GM12891 (cell line): Measurements from ENCODE around the gene PLD1.
"Not testable (repeated sequence)": the region's sequence is repeated elsewhere in the genome, so short reads cannot be mapped to it uniquely, and the experiment has no call there.

Experiments
- DNase-seq: peaks from one replicate; pipeline ENCODE4 v3.0.0; 2011; ENCODE audit warnings: low spot score; ENCODE audit not compliant: insufficient read length
- FAIRE-seq: peaks from 2 replicates; lab custom pipeline; 2011; peaks lifted over from hg19 to GRCh38; lab: Jason Lieb, UNC
- PAX5 ChIP-seq: IDR thresholded peaks from 2 replicates; pipeline ENCODE4 v1.6.1; 2011; ENCODE audit warnings: low read length, moderate library complexity, mild to moderate bottlenecking; ENCODE audit not compliant: insufficient read depth, severe bottlenecking
- POLR2A ChIP-seq: IDR thresholded peaks from 2 replicates; pipeline ENCODE4 v1.6.1; 2011; ENCODE audit warnings: low read depth, low read length, control low read depth
- POLR2AphosphoS5 ChIP-seq: IDR thresholded peaks from 2 replicates; pipeline ENCODE4 v1.6.1; 2011; ENCODE audit warnings: low read depth, low read length, control low read depth
- POU2F2 ChIP-seq: IDR thresholded peaks from 2 replicates; pipeline ENCODE4 v1.6.1; 2011; ENCODE audit warnings: low read depth, mild to moderate bottlenecking, control low read depth, low read length, moderate library complexity
- SPI1 ChIP-seq: IDR thresholded peaks from 2 replicates; pipeline ENCODE4 v1.6.1; 2011; ENCODE audit warnings: low read depth, low read length, control low read depth
- TAF1 ChIP-seq: IDR thresholded peaks from 2 replicates; pipeline ENCODE4 v1.6.1; 2011; ENCODE audit warnings: low read depth, low read length, control low read depth

Gene PLD1

GRCh38 chr3:171821778-171822358 is 11.6 kb upstream of the PLD1 start:
- DNase-seq = no peak
- FAIRE-seq = no peak
- TF ChIP-seq POLR2AphosphoS5 (no peak), POLR2A (no peak), PAX5 (no peak), POU2F2 (no peak), SPI1 (no peak), TAF1 (no peak)

GRCh38 chr3:171821044-171821443 is 10.8 kb upstream of the PLD1 start:
- DNase-seq = no peak
- no peak for FAIRE-seq
- no peak for TF ChIP-seq POU2F2
- no peak for TF ChIP-seq POLR2A
- TF ChIP-seq PAX5 = no peak
- no peak for TF ChIP-seq TAF1

- DNase-seq (no peak), FAIRE-seq (no peak)
- TF ChIP-seq TAF1 (no peak), POU2F2 (no peak), PAX5 (no peak), POLR2AphosphoS5 (no peak), SPI1 (no peak), POLR2A (no peak)
Measured at GRCh38 chr3:171817074-171817800, 7.0 kb upstream of the PLD1 start.

- FAIRE-seq = no peak
- DNase-seq = no peak
- TF ChIP-seq POLR2A = no peak
- TF ChIP-seq POU2F2 = no peak
- TF ChIP-seq TAF1 = no peak
- no peak for TF ChIP-seq POLR2AphosphoS5
- no peak for TF ChIP-seq PAX5
- TF ChIP-seq SPI1 = no peak
Measured at GRCh38 chr3:171815973-171816595, 5.8 kb upstream of the PLD1 start.

GRCh38 chr3:171814662-171815061 is 4.4 kb upstream of the PLD1 start:
- FAIRE-seq, DNase-seq: not testable (repeated sequence)

GRCh38 chr3:171813897-171814460 is 3.7 kb upstream of the PLD1 start:
- TF ChIP-seq SPI1 = no peak
- TF ChIP-seq POLR2AphosphoS5 = no peak
- TF ChIP-seq TAF1 = no peak
- TF ChIP-seq POU2F2 = no peak
- TF ChIP-seq POLR2A = no peak
- no peak for TF ChIP-seq PAX5
- FAIRE-seq (no peak), DNase-seq (no peak)

GRCh38 chr3:171813278-171813896 is 3.1 kb upstream of the PLD1 start:
- DNase-seq (no peak), FAIRE-seq (no peak)
- TF ChIP-seq POLR2AphosphoS5 (no peak), PAX5 (no peak), SPI1 (no peak), TAF1 (no peak), POLR2A (no peak), POU2F2 (no peak)

- TF ChIP-seq POLR2A (no peak), TAF1 (no peak)
- FAIRE-seq (no peak), DNase-seq (no peak)
Measured at GRCh38 chr3:171812811-171813210, 2.5 kb upstream of the PLD1 start.

- TF ChIP-seq POLR2AphosphoS5 = no peak
- TF ChIP-seq SPI1 = no peak
- TF ChIP-seq TAF1 = no peak
- TF ChIP-seq POLR2A = no peak
- no peak for TF ChIP-seq POU2F2
- no peak for TF ChIP-seq PAX5
- DNase-seq = no peak
- FAIRE-seq = no peak
Measured at GRCh38 chr3:171811913-171812335, 1.6 kb upstream of the PLD1 start.

GRCh38 chr3:171811295-171811912 is 1.1 kb upstream of the PLD1 start:
- DNase-seq (no peak), FAIRE-seq (no peak)
- TF ChIP-seq POLR2A (no peak), PAX5 (no peak), POLR2AphosphoS5 (no peak), POU2F2 (no peak), TAF1 (no peak), SPI1 (no peak)
